ENCODE measurements around the gene NTMT2.
"Not testable (repeated sequence)": the region's sequence is repeated elsewhere in the genome, so short reads cannot be mapped to it uniquely, and the experiment has no call there.

NTMT2 gene

DNA sequence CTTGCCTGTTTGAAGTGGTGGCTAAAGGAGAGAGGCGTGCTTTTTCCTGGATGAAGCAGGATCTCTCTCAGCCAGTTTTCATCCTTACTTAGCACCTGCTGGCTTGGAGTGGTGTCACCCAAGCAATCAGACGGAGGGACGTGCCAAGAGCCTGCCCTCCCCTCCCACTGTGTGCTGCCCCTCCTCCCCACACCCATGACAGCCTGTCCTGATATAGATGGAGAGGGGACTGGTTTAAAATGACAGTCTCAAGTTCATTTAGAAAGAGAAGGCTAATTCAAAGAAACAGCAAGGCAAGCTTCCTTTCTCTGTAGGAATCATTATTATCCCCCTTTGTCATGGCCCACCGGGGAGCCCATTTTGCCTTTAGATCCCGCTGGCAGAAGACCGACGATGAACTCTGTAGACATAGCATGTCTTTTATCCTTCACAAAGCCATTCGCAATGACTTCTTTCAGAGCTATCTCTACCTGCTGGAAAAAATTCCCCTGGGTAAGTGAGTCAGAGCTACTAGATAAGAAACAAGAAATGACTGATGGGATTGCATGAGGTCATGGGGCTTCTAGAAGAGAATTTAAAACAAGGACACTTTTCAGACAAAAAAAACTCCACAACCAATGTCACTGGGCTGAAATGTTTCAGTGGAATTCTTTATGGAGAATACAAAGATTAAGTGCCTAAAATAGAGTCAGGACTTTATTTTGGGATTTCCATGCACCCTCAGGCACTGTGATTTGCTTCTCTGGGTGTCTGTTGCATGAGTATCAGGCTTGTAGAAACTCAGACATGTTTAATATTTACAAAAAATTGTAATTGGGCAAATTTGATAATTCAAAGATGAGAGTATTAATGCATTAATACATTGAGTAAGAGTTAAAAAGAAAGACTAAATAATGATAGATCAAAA lies at the start of gene NTMT2:
TSS of gene NTMT2 (plus strand) at position 190 of the 907 bp plus-strand sequence. CDS start at position 339, 149 bp downstream.
- H3K27ac ChIP-seq: no peak within 1 kb of the TSS
- no peak for DNase-seq (ENCODE audit: low read depth, low spot score)

DNA sequence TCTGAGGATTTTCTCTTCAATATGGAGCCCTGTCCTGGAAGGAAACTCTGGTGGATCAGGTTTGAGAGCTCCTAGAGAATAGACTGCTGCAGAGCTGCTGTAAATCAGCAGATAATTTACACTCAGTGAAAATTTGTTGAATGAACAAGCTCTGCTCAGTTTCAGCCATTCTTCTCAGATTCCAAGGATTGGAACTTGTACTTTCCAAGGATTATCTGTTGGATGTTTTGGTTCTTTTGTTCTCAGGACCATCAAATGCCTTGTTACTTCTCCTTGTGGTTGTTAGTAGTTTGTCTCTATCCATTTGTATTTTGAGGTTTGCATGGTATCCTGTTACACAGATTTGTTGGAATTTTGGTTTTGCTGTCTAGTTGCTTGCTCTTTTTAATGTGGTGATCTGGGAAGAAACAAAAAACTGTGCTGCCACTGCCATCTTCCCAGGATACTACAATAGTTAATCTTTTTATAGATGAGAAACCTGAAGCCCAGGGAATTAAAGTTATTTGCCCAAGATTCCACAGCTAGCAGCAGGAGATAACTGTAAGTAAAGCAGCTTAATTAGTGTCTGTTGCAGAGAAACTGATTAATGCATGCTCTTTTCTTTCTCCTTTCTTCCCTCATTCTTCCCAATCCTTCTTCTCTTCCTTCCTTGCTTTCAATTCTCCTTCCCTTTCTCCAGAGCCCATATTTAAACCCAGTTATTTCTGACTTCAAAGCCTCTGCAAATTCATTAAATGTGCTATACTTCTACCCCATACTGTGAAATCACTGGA lies 49.6 kb upstream of the NTMT2 start:
- no peak overlapping the region for H3K27ac ChIP-seq
- no peak for DNase-seq (ENCODE audit: low read depth, low spot score)

DNA sequence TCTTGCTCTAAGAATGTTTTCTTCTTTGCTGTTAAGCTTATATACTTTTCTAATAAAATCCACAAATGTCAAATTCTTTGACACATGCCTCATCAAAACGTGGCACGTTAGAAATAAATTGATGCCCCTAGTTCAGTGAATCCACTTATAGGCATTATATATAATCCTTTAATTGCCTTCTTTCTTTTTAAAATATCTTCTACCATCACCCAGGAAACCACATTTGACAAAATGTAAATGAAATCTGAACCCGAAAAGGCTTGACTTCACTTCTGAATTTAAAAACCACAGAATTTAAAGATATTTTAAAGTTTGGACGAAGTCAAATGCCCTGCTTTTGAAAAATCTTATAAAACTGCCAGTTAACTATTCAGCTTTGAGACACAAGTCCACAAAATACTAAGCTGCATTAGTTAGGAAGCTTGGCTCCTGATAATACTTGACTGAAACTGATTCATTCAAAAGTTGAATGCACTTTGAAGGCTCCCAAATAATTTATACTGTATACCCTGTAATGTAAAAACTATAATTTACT lies 48.9 kb upstream of the NTMT2 start:
- H3K27ac ChIP-seq: no peak overlapping the region
- DNase-seq (ENCODE audit: low read depth, low spot score): no peak

DNA sequence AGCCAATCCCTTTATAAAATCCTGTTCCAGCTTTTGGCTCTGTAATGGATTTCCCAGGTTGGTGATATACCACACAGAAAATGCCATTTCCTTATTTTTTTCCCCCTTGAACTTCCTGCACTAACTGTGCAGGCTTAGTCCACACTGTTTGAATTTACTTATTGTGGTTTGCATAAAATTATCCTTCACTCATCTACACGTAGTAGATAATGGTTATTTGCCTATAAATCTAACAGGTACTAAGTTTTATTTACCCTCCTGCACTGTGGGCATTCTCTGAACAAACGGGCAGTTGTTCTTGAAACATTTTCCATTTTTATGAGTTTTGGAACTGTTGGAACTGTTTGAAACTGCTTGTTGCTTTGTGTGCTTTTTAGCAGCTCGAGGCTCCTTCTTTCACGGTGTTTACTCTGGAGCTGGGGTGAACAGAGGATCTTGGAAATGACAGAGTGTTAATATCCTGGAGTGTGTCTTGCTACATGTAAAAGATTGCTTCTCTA lies 48.3 kb upstream of the NTMT2 start:
- no peak overlapping the region for H3K27ac ChIP-seq
- DNase-seq (ENCODE audit: low read depth, low spot score): no peak

GRCh38 chr1:170113140-170113539 lies 32.6 kb upstream of the NTMT2 start:
- not testable (repeated sequence) for DNase-seq (ENCODE audit: low read depth, low spot score); H3K27ac ChIP-seq

DNA sequence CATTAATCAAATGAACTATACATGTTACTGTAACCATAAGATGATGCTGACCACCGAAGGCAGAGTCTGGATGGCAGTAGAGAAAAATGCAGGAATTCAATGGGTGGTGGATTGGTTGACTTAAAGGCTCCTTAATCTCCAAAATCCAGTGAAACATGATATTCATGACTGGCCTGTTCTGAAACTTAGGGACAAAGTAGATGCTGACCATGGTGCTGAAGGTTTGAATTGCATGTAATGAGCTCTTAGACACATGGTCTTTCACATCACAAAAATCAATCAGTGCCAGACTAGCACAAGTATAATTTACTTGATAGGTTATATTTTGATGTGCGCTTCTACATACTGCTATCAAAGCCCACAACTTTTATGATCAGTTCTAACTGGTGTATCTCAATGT lies 30.9 kb upstream of the NTMT2 start:
- no peak for DNase-seq (ENCODE audit: low read depth, low spot score)

GRCh38 chr1:170122366-170122765 lies 23.4 kb upstream of the NTMT2 start:
- H3K27ac ChIP-seq: no peak overlapping the region
- DNase-seq (ENCODE audit: low read depth, low spot score): no peak

More for the DNA sequence above, 30.9 kb upstream of the NTMT2 start:
- no peak overlapping the region for H3K27ac ChIP-seq

GRCh38 chr1:170125269-170125668 lies 20.5 kb upstream of the NTMT2 start:
- no peak for DNase-seq (ENCODE audit: low read depth, low spot score)
- H3K27ac ChIP-seq: no peak overlapping the region

DNA sequence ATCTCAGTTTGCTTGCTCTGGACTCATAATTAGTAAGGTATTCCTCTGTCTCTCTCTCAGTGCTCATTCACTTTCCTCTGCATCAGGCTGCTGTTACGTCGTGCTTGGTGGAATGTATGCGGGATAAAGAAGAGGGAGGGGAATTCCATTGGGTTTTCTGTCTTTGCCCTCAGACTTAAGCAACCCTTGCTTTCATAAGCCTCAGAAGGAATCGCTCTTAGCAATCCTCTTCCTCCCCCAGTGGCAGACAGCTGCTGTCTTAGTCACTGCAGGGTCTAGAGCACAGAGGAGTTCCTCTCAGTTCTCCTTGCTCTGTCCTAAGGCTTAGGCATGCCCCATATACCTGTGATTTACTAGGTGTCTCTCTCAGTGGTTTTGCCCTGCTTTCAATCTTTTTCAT lies 19.1 kb upstream of the NTMT2 start:
- peak; percentile 8 for DNase-seq (ENCODE audit: low read depth, low spot score)
- H3K27ac ChIP-seq: no peak overlapping the region

GRCh38 chr1:170131450-170131849 lies 14.3 kb upstream of the NTMT2 start:
- no peak for DNase-seq (ENCODE audit: low read depth, low spot score)
- no peak overlapping the region for H3K27ac ChIP-seq

GRCh38 chr1:170131984-170132383 lies 13.8 kb upstream of the NTMT2 start:
- no peak overlapping the region for H3K27ac ChIP-seq
- DNase-seq (ENCODE audit: low read depth, low spot score): no peak

DNA sequence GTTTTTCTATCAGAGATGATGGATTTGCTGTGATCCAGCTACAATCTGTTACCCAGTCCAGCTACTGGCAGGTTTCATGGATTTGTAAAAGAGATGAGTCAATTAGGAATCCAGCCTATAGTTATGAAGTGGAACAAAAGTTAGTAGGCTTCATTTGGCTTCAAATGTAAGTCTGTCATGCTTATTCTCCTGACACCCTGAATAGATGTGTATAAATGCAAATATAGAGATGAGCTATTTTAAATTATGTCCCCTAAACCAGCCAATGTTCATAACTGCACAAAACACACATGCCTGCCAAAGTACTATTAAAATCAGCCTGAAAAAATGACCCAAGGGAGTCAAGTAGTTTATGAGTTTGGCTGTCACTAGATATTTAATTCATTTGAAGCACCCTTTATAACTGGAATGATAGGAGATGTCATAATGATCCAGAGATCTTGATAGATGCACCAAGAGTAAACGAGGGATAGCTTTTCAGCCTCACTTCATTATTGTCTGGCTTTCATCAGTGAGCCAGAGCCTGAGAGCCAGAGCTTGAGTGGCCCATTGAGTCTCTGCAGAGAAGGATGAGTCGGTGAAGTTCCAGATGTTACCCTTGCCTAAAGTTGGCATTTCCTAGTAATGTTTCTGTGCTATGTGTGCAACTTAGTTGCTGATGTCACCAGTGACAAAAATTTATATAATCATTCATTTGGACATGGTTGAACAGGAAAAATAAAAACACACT lies 11.8 kb upstream of the NTMT2 start:
- H3K27ac ChIP-seq: no peak overlapping the region
- no peak for DNase-seq (ENCODE audit: low read depth, low spot score)

DNA sequence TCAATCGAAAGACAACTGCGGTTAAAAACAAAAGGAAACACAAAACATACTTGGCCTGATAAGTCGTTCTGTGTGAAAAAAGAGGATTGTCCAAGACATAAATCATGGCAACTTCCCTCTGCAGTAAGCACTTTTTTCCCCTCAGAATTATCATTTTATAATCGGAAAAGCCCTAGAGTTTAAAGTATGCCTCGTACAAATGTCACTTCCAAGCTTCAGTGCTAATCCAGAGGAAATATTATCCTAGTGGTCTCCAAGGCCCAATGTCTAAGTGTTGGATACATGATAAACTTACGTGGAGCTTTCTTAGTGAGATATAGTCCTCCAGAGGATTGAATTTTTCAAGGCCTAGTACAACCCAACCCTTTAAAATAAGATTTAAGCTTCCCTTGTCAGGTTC lies 11.2 kb upstream of the NTMT2 start:
- no peak overlapping the region for H3K27ac ChIP-seq
- no peak for DNase-seq (ENCODE audit: low read depth, low spot score)

GRCh38 chr1:170140371-170140770 lies 5.4 kb upstream of the NTMT2 start:
- DNase-seq (ENCODE audit: low read depth, low spot score): no peak
- H3K27ac ChIP-seq: no peak overlapping the region

DNA sequence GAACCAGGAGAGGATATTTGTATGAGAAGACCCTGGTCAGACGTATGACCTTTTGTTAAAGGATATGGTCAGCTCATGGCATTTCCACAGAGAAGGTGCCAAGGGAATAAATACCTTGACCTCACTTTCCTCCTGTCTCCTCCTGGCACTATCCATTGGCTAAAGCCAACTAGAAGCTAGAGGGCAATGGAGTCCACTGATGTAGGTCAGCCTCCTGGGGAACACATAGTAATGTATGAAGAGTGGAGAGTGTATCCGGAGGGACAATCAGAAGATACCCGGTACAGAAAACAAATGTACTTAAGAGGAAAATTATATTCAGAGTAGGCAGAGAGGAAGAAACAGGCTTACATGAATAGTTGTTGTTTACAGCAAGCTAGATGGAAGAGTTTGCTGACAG lies 698 bp upstream of the NTMT2 start:
- DNase-seq (ENCODE audit: low read depth, low spot score): no peak
- H3K27ac ChIP-seq: no peak overlapping the region

- DNase-seq (ENCODE audit: low read depth, low spot score): no peak
Observed at GRCh38 chr1:170146720-170147263, 1.0 kb downstream of the NTMT2 start.

GRCh38 chr1:170149241-170149640 lies 3.5 kb downstream of the NTMT2 start:
- H3K27ac ChIP-seq: no peak overlapping the region
- no peak for DNase-seq (ENCODE audit: low read depth, low spot score)

More at GRCh38 chr1:170146720-170147263, 1.0 kb downstream of the NTMT2 start:
- no peak overlapping the region for H3K27ac ChIP-seq

GRCh38 chr1:170150016-170150415 lies 4.3 kb downstream of the NTMT2 start:
- no peak overlapping the region for H3K27ac ChIP-seq
- no peak for DNase-seq (ENCODE audit: low read depth, low spot score)

GRCh38 chr1:170150921-170151320 lies 5.2 kb downstream of the NTMT2 start:
- H3K27ac ChIP-seq: no peak overlapping the region
- no peak for DNase-seq (ENCODE audit: low read depth, low spot score)

- no peak overlapping the region for H3K27ac ChIP-seq
- DNase-seq (ENCODE audit: low read depth, low spot score): no peak
Observed at GRCh38 chr1:170153417-170153816, 7.7 kb downstream of the NTMT2 start.
